H1 (cell line): ENCODE measurements around the gene HYAL4. TPM values are rescaled to one million over a fixed set of nuclear protein-coding genes. Genes with fewer than 3 reads are reported as not detected.

ENCODE experiments used
- TAF1 ChIP-seq: IDR thresholded peaks from 2 replicates; pipeline ENCODE4 v1.6.1; 2011; ENCODE audit warnings: mild to moderate bottlenecking, low read depth, low read length
- TAF7 ChIP-seq: optimal IDR thresholded peaks from 2 replicates; pipeline ENCODE3; 2011; ENCODE audit warnings: low read depth, mild to moderate bottlenecking, inconsistent platforms, low read length, moderate library complexity, borderline replicate concordance
- polyA plus RNA-seq, 7 experiments: library from polyadenylated mRNA; depleted of rRNA in 3 of 7; stranded (reverse) in 5 of 7; unstranded in 2 of 7; fragments of >200 nt in 5 of 7; fragments of 200-250 nt in 2 of 7; gene quantifications; 1 replicate in 5 of 7; 2 replicates in 1 of 7; 4 replicates in 1 of 7; pipeline versions ENCODE4 v1.2.1 to v1.2.3, GENCODE V29; 2011 to 2013; ENCODE audit warnings: missing spikeins in 2 of 7, mixed read lengths in 2 of 7
- total RNA-seq: library from RNA; stranded (reverse); fragmentation: NEBNext Ultra II Directional; extraction: Animal tissue kit (Norgen Biotek cat#: 25700); gene quantifications from 2 replicates; pipeline ENCODE4 v1.2.1, GENCODE V29; 2021
- TF ChIP-seq, protein P1 (sequence below): IDR thresholded peaks from 2 replicates; pipeline ENCODE4 v1.6.1; 2011; ENCODE audit warnings: low read length, improper control_type of control experiment

The HYAL4 gene
- total and polyA plus RNA-seq, 2 of the 8 experiments (the other 6 are each of a cell fraction or from before 2014, with no cell fraction given) = not detected

DNA sequence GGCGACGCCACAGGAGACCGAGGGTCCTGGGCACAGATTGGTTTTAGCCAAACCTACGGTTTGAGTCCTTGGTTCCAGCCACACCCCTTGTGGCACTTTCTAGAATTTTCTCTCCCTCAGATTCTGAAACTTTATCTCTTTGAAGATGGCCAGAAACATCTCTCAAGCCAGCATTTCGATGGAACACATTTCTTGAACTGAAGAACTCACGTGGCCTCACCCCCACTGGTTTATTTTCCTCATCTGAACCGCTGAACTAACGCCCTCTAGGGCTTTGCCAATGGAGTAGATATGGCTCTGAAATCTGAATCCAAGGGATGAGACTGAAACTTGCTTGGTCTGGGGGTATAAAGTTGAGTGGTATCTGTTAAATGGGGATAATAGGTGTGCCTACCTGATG is 73.3 kb downstream of the HYAL4 start (continued):
- TF ChIP-seq, protein P1, sequence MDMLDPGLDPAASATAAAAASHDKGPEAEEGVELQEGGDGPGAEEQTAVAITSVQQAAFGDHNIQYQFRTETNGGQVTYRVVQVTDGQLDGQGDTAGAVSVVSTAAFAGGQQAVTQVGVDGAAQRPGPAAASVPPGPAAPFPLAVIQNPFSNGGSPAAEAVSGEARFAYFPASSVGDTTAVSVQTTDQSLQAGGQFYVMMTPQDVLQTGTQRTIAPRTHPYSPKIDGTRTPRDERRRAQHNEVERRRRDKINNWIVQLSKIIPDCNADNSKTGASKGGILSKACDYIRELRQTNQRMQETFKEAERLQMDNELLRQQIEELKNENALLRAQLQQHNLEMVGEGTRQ = no peak
- TF ChIP-seq TAF7 (no peak), TAF1 (no peak)
- TF ChIP-seq, all 59 proteins: peak for 0
